GM23338 (cell line): ENCODE measurements around the gene CAMSAP2. TPM values are rescaled to one million over a fixed set of nuclear protein-coding genes. Genes with fewer than 3 reads are reported as not detected.

Source experiments
- ATAC-seq: fragments of 200-7000 bp; cut with Tn5 transposase; 3 replicates; pipeline ENCODE4 v1.9.1; 2020
- DNase-seq: peaks from one replicate; pipeline ENCODE4 v3.0.0-alpha.2; 2015; ENCODE audit warnings: low spot score
- H2AFZ ChIP-seq: fragments of 200-600 bp; sonication (generic); 2 replicates; pipeline ENCODE4 v1.8.0; 2016; ENCODE audit warnings: antibody characterized with exemption, mild to moderate bottlenecking, moderate library complexity
- H3F3A ChIP-seq: fragments of 200-600 bp; sonication (generic); replicated peaks from 2 replicates; pipeline ENCODE4 v1.8.0; 2017; ENCODE audit warnings: antibody characterized with exemption, mixed run types, low read depth
- H3K27ac ChIP-seq: fragments of 200-600 bp; sonication (generic); 2 replicates; pipeline ENCODE4 v1.6.1; 2016; ENCODE audit warnings: low read depth
- H3K27me3 ChIP-seq: fragments of 200-600 bp; sonication (generic); 2 replicates; pipeline ENCODE4 v1.8.0; 2016; ENCODE audit warnings: mild to moderate bottlenecking, mixed run types, moderate library complexity; ENCODE audit not compliant: insufficient read depth
- H3K36me3 ChIP-seq: fragments of 200-600 bp; sonication (generic); 2 replicates; pipeline ENCODE4 v1.8.0; 2016; ENCODE audit warnings: mild to moderate bottlenecking; ENCODE audit not compliant: insufficient read depth
- H3K4me1 ChIP-seq: fragments of 200-600 bp; sonication (generic); 2 replicates; pipeline ENCODE4 v1.8.0; 2016; ENCODE audit warnings: mild to moderate bottlenecking, moderate library complexity; ENCODE audit not compliant: insufficient read depth
- H3K4me2 ChIP-seq: fragments of 200-600 bp; sonication (generic); 2 replicates; pipeline ENCODE4 v1.7.1; 2017; ENCODE audit warnings: mixed run types
- H3K4me3 ChIP-seq: fragments of 200-600 bp; sonication (generic); 2 replicates; pipeline ENCODE4 v1.6.1; 2016; ENCODE audit warnings: mixed run types
- H3K79me2 ChIP-seq: fragments of 200-600 bp; sonication (generic); replicated peaks from 2 replicates; pipeline ENCODE4 v1.8.0; 2017; ENCODE audit warnings: mild to moderate bottlenecking; ENCODE audit not compliant: insufficient read depth
- H3K9me2 ChIP-seq: fragments of 200-600 bp; sonication (generic); 2 replicates; pipeline ENCODE4 v1.8.0; 2017; ENCODE audit not compliant: insufficient read depth
- H4K20me1 ChIP-seq: fragments of 200-600 bp; sonication (generic); replicated peaks from 2 replicates; pipeline ENCODE4 v1.8.0; 2017; ENCODE audit warnings: mild to moderate bottlenecking; ENCODE audit not compliant: insufficient read depth
- H3K27ac Mint-ChIP-seq: 2 replicates; pipeline ENCODE4 v1.8.0; 2020; ENCODE audit warnings: inconsistent platforms, mild to moderate bottlenecking, moderate library complexity, mixed read lengths
- H3K27me3 Mint-ChIP-seq: 3 replicates; pipeline ENCODE4 v1.8.0; 2022; ENCODE audit warnings: low read depth, mild to moderate bottlenecking, moderate library complexity, mixed read lengths, inconsistent platforms; ENCODE audit not compliant: insufficient read depth, poor library complexity
- H3K36me3 Mint-ChIP-seq: 3 replicates; pipeline ENCODE4 v1.8.0; 2021; ENCODE audit warnings: low read depth, mild to moderate bottlenecking, inconsistent platforms, moderate library complexity, mixed read lengths
- H3K4me1 Mint-ChIP-seq: 3 replicates; pipeline ENCODE4 v1.8.0; 2020; ENCODE audit warnings: mild to moderate bottlenecking, inconsistent platforms, mixed read lengths
- H3K4me3 Mint-ChIP-seq: 3 replicates; pipeline ENCODE4 v1.8.0; 2021; ENCODE audit warnings: moderate library complexity, mild to moderate bottlenecking, inconsistent platforms, mixed read lengths
- H3K9me3 Mint-ChIP-seq: 3 replicates; pipeline ENCODE4 v1.8.0; 2020; ENCODE audit warnings: moderate library complexity, mild to moderate bottlenecking, inconsistent platforms, mixed read lengths
- CREB1 ChIP-seq: fragments of 250-450 bp; sonication (Bioruptor Pico); IDR thresholded peaks from 2 replicates; pipeline ENCODE4 v1.5.0; 2020; ENCODE audit warnings: low read depth, mild to moderate bottlenecking, moderate library complexity
- EZH2 ChIP-seq: fragments of 200-600 bp; sonication (generic); IDR thresholded peaks from one replicate; pipeline ENCODE4 v1.8.0; 2017; ENCODE audit warnings: antibody characterized with exemption, mild to moderate bottlenecking, low read depth; ENCODE audit not compliant: unreplicated experiment
- EZH2phosphoT487 ChIP-seq: fragments of 200-600 bp; sonication (generic); IDR thresholded peaks from one replicate; pipeline ENCODE4 v1.8.1; 2018; ENCODE audit warnings: antibody characterized with exemption; ENCODE audit not compliant: unreplicated experiment
- JUNB ChIP-seq: IDR thresholded peaks from one replicate; pipeline ENCODE4 v1.6.1; 2016; ENCODE audit warnings: antibody characterized with exemption; ENCODE audit not compliant: unreplicated experiment
- NANOG ChIP-seq: IDR thresholded peaks from 2 replicates; pipeline ENCODE4 v1.6.1; 2016; ENCODE audit warnings: antibody characterized with exemption, borderline replicate concordance
- POLR2AphosphoS5 ChIP-seq: IDR thresholded peaks from 2 replicates; pipeline ENCODE4 v1.6.1; 2016; ENCODE audit warnings: antibody characterized with exemption, low read depth
- STAT1 ChIP-seq: IDR thresholded peaks from one replicate; pipeline ENCODE4 v1.6.1; 2016; ENCODE audit warnings: antibody characterized with exemption; ENCODE audit not compliant: unreplicated experiment
- ZNF114 ChIP-seq: fragments of 250-450 bp; sonication (Bioruptor Pico); IDR thresholded peaks from 2 replicates; pipeline ENCODE4 v1.5.0; 2020; ENCODE audit warnings: mild to moderate bottlenecking, moderate library complexity
- ZNF331 ChIP-seq: fragments of 250-450 bp; sonication (Bioruptor Pico); IDR thresholded peaks from 2 replicates; pipeline ENCODE4 v1.5.0; 2020; ENCODE audit warnings: low read depth, mild to moderate bottlenecking, moderate library complexity
- polyA plus RNA-seq: library from polyadenylated mRNA; unstranded; fragments of >200 nt; fragmentation: Nextera tagmentation; extraction: Ambion mirVana; gene quantifications from 2 replicates; pipeline ENCODE4 v1.2.1, GENCODE V29; 2016
- total RNA-seq: library from RNA; depleted of rRNA; stranded (reverse); fragments of >200 nt; shearing (Covaris generic); gene quantifications from 2 replicates; pipeline ENCODE4 v1.2.3, GENCODE V29; 2014
- TF ChIP-seq, protein P1 (sequence below): IDR thresholded peaks from one replicate; pipeline ENCODE4 v1.6.1; 2018; ENCODE audit warnings: antibody characterized with exemption; ENCODE audit not compliant: unreplicated experiment
- TF ChIP-seq, protein P2 (sequence below), 2 experiments: fragments of 200-600 bp in 1 of 2; sonication (generic) in 1 of 2; conservative IDR thresholded peaks; 2 replicates each; pipeline versions ENCODE4 v1.5.1 to v1.6.1; 2016 to 2017; ENCODE audit warnings: antibody characterized with exemption in 2 of 2, low read depth in 2 of 2, mild to moderate bottlenecking in 2 of 2, moderate library complexity in 1 of 2
- TF ChIP-seq, protein P3 (sequence below): IDR thresholded peaks from 2 replicates; pipeline ENCODE4 v1.6.1; 2016; ENCODE audit warnings: antibody characterized with exemption
- TF ChIP-seq, protein P4 (sequence below): fragments of 250-450 bp; sonication (Bioruptor Pico); IDR thresholded peaks from 2 replicates; pipeline ENCODE4 v1.5.0; 2020; ENCODE audit warnings: mild to moderate bottlenecking, moderate library complexity

CAMSAP2 gene
- total and polyA plus RNA-seq, 2 experiments from 2014 or later, result 9.1 to 21.3 TPM

DNA sequence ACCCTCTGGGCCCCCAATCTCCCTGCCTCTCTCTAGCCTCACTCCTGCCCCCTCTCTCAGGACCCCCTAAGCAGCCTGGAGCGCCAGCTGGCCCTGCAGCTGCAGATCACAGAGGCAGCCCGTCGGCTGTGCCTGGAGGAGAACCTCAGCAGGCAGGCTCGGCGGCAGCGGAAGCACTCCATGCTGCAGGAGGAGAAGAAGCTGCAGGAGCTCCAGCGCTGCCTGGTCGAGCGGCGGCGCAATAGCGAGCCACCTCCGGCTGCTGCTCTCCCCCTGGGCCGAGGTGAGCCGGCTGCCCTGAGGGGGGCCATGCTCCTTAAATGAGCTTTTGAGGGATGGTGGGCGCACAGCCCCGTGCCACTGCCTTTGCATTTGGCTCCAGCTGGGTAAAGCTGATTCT lies 162.2 kb downstream of the CAMSAP2 start:
- Histone ChIP-seq H4K20me1 (no peaks in the 10 kb centered on the region; the same call in none of the 2 replicates), H3K9me2 (no peaks in the 10 kb centered on the region), H3F3A (no peaks in the 10 kb centered on the region), H3K36me3 (peaks cover 5% of the 10 kb centered on the region; the same call in 1 of the 2 replicates), H3K27ac (no peak overlapping the region), H3K4me3 (no peak overlapping the region), H3K4me2 (no peak overlapping the region), H3K79me2 (peaks cover 24% of the 10 kb centered on the region), H3K4me1 (peaks cover 11% of the 10 kb centered on the region; the same call in 1 of the 2 replicates), H3K27me3 (no peaks in the 10 kb centered on the region), H2AFZ (no peak overlapping the region)
- Mint-ChIP-seq H3K4me1 (peaks cover 23% of the 10 kb centered on the region), H3K27ac (no peak overlapping the region), H3K27me3 (peaks cover 9% of the 10 kb centered on the region), H3K9me3 (no peaks in the 10 kb centered on the region), H3K4me3 (no peak overlapping the region), H3K36me3 (peaks cover 67% of the 10 kb centered on the region)
- TF ChIP-seq EZH2phosphoT487 (no peak), CREB1 (CRISPR knock-in tag) (no peak), STAT1 (no peak), POLR2AphosphoS5 (no peak), JUNB (no peak), NANOG (no peak), ZNF331 (CRISPR knock-in tag) (no peak), EZH2 (no peak), ZNF114 (no peak)
- TF ChIP-seq, protein P1, sequence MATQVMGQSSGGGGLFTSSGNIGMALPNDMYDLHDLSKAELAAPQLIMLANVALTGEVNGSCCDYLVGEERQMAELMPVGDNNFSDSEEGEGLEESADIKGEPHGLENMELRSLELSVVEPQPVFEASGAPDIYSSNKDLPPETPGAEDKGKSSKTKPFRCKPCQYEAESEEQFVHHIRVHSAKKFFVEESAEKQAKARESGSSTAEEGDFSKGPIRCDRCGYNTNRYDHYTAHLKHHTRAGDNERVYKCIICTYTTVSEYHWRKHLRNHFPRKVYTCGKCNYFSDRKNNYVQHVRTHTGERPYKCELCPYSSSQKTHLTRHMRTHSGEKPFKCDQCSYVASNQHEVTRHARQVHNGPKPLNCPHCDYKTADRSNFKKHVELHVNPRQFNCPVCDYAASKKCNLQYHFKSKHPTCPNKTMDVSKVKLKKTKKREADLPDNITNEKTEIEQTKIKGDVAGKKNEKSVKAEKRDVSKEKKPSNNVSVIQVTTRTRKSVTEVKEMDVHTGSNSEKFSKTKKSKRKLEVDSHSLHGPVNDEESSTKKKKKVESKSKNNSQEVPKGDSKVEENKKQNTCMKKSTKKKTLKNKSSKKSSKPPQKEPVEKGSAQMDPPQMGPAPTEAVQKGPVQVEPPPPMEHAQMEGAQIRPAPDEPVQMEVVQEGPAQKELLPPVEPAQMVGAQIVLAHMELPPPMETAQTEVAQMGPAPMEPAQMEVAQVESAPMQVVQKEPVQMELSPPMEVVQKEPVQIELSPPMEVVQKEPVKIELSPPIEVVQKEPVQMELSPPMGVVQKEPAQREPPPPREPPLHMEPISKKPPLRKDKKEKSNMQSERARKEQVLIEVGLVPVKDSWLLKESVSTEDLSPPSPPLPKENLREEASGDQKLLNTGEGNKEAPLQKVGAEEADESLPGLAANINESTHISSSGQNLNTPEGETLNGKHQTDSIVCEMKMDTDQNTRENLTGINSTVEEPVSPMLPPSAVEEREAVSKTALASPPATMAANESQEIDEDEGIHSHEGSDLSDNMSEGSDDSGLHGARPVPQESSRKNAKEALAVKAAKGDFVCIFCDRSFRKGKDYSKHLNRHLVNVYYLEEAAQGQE, result no peak
- TF ChIP-seq, protein P2, sequence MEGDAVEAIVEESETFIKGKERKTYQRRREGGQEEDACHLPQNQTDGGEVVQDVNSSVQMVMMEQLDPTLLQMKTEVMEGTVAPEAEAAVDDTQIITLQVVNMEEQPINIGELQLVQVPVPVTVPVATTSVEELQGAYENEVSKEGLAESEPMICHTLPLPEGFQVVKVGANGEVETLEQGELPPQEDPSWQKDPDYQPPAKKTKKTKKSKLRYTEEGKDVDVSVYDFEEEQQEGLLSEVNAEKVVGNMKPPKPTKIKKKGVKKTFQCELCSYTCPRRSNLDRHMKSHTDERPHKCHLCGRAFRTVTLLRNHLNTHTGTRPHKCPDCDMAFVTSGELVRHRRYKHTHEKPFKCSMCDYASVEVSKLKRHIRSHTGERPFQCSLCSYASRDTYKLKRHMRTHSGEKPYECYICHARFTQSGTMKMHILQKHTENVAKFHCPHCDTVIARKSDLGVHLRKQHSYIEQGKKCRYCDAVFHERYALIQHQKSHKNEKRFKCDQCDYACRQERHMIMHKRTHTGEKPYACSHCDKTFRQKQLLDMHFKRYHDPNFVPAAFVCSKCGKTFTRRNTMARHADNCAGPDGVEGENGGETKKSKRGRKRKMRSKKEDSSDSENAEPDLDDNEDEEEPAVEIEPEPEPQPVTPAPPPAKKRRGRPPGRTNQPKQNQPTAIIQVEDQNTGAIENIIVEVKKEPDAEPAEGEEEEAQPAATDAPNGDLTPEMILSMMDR (conservative IDR thresholded peaks at IDR 0.05; ENCODE audit: low read depth in 2 of 2), result no peak
- TF ChIP-seq, protein P3, sequence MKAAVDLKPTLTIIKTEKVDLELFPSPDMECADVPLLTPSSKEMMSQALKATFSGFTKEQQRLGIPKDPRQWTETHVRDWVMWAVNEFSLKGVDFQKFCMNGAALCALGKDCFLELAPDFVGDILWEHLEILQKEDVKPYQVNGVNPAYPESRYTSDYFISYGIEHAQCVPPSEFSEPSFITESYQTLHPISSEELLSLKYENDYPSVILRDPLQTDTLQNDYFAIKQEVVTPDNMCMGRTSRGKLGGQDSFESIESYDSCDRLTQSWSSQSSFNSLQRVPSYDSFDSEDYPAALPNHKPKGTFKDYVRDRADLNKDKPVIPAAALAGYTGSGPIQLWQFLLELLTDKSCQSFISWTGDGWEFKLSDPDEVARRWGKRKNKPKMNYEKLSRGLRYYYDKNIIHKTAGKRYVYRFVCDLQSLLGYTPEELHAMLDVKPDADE, result no peak
- TF ChIP-seq, protein P4, sequence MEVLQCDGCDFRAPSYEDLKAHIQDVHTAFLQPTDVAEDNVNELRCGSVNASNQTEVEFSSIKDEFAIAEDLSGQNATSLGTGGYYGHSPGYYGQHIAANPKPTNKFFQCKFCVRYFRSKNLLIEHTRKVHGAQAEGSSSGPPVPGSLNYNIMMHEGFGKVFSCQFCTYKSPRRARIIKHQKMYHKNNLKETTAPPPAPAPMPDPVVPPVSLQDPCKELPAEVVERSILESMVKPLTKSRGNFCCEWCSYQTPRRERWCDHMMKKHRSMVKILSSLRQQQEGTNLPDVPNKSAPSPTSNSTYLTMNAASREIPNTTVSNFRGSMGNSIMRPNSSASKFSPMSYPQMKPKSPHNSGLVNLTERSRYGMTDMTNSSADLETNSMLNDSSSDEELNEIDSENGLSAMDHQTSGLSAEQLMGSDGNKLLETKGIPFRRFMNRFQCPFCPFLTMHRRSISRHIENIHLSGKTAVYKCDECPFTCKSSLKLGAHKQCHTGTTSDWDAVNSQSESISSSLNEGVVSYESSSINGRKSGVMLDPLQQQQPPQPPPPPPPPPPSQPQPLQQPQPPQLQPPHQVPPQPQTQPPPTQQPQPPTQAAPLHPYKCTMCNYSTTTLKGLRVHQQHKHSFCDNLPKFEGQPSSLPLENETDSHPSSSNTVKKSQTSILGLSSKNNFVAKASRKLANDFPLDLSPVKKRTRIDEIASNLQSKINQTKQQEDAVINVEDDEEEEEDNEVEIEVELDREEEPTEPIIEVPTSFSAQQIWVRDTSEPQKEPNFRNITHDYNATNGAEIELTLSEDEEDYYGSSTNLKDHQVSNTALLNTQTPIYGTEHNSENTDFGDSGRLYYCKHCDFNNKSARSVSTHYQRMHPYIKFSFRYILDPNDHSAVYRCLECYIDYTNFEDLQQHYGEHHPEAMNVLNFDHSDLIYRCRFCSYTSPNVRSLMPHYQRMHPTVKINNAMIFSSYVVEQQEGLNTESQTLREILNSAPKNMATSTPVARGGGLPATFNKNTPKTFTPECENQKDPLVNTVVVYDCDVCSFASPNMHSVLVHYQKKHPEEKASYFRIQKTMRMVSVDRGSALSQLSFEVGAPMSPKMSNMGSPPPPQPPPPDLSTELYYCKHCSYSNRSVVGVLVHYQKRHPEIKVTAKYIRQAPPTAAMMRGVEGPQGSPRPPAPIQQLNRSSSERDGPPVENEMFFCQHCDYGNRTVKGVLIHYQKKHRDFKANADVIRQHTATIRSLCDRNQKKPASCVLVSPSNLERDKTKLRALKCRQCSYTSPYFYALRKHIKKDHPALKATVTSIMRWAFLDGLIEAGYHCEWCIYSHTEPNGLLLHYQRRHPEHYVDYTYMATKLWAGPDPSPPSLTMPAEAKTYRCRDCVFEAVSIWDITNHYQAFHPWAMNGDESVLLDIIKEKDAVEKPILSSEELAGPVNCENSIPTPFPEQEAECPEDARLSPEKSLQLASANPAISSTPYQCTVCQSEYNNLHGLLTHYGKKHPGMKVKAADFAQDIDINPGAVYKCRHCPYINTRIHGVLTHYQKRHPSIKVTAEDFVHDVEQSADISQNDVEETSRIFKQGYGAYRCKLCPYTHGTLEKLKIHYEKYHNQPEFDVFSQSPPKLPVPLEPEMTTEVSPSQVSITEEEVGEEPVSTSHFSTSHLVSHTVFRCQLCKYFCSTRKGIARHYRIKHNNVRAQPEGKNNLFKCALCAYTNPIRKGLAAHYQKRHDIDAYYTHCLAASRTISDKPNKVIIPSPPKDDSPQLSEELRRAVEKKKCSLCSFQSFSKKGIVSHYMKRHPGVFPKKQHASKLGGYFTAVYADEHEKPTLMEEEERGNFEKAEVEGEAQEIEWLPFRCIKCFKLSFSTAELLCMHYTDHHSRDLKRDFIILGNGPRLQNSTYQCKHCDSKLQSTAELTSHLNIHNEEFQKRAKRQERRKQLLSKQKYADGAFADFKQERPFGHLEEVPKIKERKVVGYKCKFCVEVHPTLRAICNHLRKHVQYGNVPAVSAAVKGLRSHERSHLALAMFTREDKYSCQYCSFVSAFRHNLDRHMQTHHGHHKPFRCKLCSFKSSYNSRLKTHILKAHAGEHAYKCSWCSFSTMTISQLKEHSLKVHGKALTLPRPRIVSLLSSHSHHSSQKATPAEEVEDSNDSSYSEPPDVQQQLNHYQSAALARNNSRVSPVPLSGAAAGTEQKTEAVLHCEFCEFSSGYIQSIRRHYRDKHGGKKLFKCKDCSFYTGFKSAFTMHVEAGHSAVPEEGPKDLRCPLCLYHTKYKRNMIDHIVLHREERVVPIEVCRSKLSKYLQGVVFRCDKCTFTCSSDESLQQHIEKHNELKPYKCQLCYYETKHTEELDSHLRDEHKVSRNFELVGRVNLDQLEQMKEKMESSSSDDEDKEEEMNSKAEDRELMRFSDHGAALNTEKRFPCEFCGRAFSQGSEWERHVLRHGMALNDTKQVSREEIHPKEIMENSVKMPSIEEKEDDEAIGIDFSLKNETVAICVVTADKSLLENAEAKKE (CRISPR knock-in tag), result no peak
- ATAC-seq (no peak), DNase-seq (no peak)
